ENCODE data around the gene ALG3. TPM values are rescaled to one million over a fixed set of nuclear protein-coding genes. Genes with fewer than 3 reads are reported as not detected.

ALG3 gene
- total RNA-seq, 1 donor from 2014 or later, result 55.0 TPM

DNA sequence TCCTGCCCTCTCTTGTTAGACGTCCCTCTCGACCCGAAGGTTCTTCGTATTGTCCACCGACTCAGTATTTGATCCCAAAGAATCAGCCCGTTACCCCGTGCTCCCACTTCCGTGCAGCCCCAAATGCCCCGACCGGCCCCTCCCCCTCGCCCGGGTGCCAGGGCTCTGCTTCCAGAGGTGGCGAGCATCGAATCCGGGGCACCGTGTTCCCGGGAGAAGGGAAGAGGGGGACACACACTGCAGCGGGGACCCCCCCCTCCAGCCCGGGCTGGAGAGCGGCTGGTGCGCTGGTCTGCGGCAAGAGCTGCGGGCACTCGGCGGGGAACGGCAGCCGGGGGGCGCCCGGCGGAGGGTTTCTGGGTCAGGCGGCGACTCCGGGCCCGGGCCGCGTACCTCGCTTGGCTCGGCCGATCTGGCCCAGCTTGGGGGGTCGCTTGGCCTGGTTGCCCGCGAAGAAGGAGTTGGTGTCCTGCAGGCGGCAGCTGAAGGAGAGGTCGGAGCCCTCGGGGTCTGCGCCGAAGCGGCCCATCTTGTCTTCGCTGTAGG lies 12.0 kb upstream of the ALG3 start:
- DNase-seq (ENCODE audit: low read depth), result no peak

DNA sequence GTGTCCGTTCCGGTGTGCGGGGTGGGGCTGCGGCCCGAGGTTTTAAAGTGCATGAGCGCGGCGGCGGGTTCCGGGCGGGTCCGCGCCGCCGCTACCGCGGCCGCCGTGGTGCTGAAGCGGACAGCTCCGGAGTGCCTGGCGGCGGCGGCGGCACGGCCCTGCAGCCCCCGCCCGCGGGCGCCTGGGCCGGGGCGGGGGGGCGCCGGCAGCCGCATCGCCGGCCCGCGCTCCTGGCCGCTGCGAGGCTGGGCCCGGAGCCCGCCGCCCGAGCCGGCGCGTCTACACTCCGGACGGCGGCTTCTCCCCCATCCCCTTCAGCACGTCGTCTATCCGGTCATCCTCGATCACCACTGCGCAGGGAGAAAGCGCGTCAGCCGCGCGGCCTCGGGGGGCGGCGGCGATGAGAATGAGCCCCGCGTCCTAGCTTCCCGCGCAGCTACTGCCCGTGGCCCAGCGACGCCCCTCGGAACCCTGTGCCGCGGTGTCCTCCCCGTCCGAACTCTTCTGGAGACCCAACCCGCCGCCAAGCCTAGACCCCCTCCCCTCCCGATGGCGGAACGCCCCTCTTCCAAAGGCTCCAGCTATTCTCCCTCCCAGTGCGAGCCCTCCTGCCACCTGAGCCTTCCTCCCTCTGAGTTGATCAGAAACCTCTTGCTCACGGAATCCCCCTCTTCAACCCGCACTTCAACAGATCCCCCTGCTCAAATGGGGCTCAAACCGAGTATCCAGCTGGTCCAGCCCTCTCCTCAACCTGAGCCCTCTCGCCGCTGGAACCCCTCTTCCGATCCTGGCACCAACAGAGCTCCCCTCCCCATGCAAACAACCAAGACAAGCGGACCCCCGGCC lies 11.3 kb upstream of the ALG3 start:
- DNase-seq (ENCODE audit: low read depth), result peak; percentile 33

DNA sequence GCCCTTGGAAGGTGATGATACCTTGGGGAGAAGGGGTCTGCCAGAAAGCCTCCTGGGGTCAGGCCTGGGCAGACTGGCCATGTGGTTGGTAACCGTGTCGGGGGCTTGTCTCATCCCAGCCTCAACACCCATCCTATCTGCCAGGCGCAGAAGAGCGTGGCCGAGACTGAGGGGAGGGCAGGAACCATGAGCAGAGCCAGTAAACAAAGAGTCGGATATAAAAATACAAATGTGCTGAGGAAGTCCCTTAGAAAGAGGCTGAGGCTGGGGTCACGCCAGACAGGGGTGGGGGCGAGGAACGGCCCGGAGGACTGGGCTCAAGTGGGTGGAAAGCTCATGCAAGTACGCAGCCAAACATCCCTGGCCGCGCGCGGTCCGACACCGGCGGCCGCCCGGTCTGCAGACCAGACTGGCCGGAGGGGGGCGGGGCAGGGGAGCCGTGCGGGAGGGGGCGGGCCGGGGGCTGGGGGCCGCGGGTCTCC lies 10.7 kb upstream of the ALG3 start:
- DNase-seq (ENCODE audit: low read depth), result no peak

DNA sequence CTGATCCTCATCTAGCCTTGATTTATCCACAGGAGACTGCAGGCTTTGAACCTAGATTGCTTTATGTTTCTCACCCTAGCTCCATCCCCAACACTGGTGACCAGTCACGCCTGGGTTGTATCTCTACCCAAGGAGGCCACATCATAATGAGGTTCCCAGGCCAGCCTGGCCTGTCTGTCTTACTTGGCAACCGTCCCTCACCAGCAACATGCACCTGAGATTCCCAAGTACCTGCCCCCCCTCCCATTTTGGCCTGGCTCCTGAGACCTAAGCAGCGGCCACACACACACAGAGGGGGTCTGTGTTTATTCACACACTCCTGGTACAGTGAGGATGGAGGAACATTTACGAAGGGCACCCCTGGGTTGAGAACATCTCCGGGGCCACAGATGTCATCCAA lies 10.2 kb upstream of the ALG3 start:
- DNase-seq (ENCODE audit: low read depth), result no peak

DNA sequence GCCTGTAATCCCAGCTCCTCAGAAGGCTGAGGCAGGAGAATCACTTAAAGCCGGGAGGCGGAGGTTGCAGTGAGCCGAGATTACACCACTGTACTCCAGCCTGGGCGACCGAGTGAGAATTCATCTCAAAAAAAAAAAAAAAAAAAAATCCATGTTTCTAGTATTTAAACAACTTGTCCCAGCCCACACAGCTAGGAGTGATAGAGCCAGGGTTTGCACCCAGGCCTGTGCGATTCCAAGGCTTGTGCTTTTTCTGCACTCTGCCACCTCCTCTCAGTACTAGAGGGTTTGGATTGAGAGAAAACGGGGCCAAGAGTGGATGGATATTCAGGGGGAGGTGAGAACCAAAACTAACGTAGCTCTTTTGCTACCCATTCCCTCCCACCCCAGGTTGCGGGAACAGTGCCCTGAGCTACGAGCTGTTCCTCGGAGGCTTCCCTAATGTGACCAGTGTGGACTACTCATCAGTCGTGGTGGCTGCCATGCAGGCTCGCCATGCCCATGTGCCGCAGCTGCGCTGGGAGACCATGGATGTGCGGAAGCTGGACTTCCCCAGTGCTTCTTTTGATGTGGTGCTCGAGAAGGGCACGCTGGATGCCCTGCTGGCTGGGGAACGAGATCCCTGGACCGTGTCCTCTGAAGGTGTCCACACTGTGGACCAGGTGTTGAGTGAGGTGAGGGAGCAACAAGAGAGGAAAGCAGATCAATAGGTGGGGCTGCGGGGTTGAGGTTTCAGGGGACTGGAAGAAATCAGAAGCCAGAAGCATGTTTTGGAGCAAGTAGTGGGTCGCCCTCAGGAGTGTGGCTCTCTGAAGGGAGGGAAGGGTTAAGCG lies 8.5 kb upstream of the ALG3 start:
- no peak for DNase-seq (ENCODE audit: low read depth)

DNA sequence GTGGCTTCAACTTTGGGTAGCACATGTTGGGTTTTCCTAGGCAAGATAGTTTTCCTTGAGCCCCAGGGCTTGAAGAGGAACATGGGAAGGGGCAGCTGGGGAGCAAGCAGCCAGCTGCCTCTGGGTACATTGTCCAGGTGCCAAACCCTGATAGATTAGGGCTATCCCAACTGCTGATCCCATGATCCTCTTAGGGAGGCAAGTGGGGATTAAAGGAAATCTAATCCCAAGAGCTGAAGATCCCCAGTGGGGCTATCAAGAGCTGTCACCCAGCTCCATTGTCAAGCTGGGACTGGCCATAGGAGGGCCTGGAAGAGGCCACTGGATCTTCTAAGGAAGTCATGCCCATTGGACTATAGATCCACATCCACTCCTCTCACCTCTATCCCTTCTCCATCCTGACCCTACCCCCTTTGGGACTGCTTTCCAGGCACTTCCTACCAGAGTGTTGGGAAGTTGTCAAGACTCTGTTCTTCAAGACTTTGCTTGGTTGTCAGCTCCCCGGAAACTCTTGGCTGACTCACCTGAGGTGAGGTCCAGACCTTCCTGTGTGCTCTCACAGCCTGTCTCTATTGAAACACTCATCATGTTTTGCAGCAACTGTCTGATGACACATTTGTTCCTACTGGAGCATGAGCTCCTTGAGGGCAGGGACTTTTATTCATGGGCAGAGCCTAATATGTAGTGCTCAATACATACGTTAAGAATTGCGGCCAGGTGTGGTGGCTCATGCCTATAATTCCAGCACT lies 6.7 kb upstream of the ALG3 start:
- no peak for DNase-seq (ENCODE audit: low read depth)

DNA sequence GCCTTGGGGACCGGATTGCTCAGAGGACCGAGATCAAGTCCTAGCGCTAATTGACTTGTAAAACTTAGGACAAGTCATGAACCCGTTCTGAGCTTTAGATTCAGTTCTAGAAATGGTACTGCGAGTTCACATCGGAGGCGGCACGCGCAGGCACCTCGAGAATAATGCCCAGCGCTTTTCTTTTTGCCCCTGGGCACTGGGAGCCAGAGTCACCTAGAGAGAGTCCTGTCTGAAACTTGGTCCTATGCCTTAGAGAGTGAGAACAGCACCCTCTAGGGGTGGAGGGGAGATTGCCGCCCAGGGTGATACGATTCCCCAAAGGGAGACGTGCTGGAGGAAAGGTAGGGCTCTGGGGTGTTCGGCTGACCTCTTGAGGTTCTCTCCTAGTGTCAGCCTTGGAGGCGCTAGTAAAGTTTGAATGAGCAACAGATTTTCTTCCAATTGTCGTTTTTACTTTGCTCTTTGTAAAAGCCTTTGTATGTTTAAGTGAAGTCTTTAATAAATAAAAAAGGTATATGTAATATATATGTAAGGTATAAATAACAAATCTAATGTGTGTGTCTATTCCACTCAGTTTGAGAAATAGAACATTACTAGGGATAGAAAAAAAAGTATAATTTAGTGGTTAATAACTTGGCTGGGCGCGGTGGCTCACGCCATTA lies 1.5 kb upstream of the ALG3 start:
- DNase-seq (ENCODE audit: low read depth), result peak; percentile 93

DNA sequence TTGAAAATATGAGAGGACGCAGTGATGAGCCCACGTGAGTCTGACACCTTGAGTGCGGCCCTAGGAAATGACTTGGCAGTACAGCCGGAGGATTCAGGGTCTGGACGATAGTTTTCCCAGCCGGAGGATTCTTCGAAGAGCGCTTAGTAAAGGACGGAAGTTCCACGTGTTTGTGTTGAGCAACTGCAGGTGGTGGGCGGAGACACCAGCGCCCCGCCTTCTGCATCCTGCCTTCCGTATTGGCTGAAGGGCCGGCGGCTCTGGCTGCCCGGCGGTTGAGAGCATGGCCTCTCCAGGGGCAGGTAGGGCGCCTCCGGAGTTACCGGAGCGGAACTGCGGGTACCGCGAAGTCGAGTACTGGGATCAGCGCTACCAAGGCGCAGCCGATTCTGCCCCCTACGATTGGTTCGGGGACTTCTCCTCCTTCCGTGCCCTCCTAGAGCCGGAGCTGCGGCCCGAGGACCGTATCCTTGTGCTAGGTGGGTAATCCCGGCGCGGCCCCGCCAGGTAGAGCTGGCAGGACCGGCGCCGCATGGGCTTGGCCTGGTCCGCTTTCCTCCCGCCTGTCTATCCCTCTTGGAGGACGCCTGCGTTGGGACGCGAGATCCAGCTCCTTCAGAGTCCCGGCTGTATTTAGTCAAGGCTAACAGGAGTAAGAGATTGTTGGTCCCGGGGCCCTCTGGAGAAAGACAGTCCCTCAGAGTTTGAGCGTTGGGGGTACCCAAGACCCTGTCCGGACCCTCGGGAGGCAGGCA lies 827 bp upstream of the ALG3 start, which contains the start of gene EEF1AKMT4:
Gene EEF1AKMT4, plus strand, starts transcription at position 261 of the 755 bp plus-strand sequence. Its CDS starts 23 bp downstream, at position 284.
- DNase-seq (ENCODE audit: low read depth), result peak; percentile 97

DNA sequence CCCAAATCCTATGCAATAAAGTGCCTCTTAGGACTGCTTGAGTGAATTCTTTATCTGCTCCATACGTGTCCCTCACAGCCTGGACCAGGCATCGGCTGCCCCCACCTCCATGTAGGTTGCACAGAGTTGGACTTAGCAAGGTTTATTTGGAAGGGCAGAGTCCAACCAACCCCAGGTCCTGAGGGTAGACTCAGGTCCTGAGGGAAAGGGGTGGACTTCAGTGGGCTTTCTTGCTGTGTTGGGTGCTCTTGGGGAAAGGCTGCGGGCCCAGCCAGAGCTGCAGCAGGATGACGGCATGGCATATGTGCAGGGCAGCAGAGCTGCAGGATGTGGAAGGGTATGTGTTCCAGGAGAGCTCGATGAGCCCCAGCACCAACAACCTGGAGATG lies 6.5 kb downstream of the ALG3 start:
- DNase-seq (ENCODE audit: low read depth), result no peak

DNA sequence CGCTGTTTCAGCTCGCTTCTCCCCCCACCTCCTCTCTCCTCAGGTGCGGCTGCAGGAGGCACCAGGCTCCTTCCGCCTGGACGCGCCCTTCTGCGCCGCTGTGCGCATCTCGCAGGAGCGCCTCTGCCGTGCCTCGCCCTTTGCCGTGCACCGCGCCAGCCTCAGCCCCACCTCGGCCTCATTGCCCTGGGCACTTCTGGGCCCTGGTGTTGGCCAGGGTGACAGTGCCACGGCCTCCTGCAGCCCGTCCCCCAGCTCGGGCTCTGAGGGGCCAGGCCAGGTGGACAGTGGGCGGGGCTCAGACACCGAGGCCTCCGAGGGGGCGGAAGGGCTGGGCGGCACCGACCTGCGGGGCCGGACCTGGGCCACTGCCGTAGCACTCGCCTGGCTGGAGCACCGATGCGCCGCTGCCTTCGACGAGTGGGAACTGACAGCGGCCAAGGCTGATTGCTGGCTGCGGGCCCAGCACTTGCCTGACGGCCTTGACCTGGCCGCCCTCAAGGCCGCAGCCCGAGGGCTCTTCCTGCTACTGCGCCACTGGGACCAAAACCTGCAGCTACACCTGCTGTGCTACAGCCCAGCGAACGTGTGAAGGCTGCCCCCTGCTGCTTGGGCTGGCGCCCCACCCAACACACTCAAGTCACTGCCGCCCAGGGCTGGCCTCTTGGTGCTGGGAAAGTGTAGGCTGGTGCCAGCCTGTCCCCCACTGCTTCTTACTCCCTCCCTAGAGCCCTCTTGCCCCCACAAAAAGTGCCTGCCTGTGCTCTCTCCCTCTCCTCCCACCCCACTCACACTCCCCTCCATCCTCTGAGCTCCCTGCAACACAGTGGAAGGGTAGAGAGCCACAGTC lies 7.1 kb downstream of the ALG3 start:
- no peak for DNase-seq (ENCODE audit: low read depth)

DNA sequence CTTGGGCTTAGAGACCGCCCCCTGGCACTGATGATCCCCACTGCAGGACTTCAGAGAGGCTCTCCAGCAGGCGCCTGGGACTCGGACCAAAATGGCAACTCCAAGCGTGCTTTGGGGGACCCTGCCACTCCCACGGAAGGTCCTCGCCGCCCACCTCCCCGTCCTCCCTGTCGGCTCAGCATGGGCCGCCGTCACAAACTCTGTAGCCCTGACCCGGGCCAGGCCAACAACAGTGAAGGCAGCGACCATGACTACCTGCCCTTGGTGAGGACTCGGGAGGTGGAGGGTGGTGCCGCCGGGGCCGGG lies 7.7 kb downstream of the ALG3 start:
- no peak for DNase-seq (ENCODE audit: low read depth)

DNA sequence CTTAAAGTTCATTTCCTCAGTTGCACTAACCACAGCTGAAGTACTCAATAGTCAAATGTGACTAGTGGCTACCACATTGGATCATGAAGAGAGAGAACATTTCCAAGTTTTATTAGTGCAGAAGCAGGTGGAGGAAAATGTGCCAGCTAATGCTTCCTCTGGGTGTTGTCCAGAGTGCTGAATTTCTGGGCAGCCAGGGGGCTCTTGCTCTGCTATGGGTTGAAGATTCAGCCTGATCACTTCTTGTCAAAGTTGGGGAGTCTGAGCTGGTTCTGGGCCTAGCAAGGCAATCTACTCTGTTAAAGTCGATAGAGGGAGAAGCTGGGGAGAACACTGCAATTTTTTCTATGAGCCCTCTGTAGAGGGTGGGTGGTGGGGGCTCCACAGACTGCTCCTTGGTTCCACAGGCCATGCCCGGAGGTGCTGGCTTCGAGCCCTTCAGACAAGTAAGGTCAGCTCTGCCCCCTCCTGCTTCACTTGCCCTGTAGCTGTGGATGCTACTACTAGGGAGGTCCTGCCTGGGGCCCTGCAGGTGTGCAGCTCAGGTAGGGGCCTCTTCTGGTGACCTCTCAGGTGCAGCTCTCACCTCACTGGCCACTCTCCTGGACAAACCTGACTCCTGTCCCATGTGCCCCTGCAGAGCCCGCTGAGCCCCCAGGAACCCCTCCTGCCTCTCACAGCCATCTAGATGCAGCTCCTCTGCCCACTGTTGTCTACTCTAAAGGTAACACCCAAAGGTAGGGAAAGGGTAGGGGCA lies 8.2 kb downstream of the ALG3 start:
- DNase-seq (ENCODE audit: low read depth), result peak; percentile 70

DNA sequence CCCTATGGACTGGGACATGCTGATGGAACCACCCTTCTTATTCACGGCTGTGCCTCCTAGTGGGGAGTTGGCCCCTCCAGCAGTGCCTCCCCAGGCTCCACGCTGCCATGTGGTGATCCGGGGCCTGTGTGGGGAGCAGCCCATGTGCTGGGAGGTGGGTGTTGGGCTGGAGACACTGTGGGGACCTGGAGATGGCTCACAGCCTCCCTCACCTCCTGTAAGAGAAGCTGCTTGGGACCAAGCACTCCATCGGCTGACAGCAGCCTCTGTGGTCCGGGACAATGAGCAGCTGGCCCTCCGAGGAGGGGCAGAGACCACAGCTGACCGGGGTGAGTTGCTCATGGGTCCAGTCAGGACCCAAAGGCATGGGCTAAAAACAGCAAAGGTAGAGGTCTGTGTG lies 9.1 kb downstream of the ALG3 start:
- no peak for DNase-seq (ENCODE audit: low read depth)

DNA sequence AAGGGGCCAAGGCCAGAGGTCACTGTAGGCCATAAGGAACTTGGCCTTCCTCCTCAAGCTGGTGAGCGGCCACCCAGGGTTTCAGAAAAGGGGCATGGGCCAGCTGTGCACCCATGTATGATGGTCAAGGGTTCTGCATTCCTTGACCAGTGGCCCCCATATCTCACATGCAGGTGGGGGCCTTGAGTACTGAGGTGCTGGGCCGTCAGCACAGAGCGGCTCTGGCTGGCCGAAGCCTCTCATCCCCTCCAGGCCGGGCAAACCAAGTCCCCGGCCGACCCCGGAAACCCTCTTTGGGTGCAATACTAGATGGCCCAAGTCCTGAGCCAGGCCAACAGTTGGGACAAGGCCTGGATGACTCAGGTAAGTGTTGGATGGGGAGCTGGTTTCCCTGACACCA lies 9.5 kb downstream of the ALG3 start:
- no peak for DNase-seq (ENCODE audit: low read depth)

DNA sequence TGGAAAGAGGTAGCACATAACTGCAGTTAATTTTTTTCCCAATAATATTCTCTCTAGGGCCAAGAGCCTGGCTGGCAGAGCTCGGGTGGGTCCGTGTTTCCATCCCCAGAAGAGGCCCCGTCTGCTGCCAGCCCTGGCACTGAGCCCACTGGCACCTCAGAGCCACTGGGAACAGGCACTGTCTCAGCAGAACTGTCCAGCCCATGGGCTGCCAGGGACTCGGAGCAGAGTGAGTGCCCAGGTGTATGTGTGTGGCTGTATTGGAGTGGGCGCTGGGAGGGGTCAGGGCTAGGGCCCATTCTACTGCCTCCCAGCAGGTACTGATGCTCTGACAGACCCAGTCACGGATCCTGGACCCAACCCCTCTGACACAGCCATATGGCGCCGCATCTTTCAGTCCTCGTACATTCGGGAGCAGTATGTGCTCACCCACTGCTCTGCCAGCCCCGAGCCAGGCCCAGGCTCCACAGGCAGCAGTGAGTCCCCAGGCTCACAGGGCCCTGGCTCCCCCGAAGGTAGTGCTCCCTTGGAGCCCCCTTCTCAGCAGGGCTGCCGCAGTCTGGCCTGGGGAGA lies 10.4 kb downstream of the ALG3 start:
- DNase-seq (ENCODE audit: low read depth), result no peak

DNA sequence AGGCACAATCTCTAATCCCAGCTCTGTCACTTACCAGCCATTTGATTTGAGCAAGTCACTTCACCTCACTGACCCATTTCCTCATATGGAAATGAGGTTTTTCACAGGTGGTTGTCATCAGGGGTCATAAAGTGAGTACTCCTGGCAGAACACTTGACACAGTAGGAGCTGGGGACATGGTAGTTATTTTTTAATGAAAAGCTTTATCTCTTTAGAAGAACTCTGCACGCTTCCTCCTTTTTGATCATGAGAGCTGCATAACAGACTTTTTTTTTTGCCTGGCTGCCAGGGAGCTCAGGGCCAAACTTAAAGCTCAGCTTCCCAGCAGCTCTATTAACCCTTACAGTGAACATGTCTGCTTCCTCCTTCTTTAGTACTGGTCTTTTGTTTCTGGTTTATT lies 11.0 kb downstream of the ALG3 start:
- no peak for DNase-seq (ENCODE audit: low read depth)

DNA sequence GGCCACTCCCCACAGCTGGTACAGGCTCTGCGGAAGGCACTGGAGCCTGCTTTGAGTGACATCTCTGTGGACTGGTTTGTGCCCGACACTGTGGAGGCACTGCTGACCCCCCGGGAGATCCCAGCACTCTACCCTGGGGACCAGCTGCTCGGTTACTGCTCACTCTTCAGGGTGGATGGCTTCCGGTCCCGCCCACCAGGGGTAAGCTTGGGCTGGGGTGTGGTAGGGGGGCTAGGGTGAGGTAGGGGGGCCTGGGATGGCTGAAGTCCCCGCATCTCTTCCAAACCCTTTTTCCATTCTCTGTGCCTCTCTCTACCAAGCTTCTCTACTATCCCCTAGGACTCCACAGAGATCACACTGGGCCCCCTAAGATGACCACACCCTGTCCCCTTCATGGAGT lies 11.6 kb downstream of the ALG3 start:
- DNase-seq (ENCODE audit: low read depth), result no peak

DNA sequence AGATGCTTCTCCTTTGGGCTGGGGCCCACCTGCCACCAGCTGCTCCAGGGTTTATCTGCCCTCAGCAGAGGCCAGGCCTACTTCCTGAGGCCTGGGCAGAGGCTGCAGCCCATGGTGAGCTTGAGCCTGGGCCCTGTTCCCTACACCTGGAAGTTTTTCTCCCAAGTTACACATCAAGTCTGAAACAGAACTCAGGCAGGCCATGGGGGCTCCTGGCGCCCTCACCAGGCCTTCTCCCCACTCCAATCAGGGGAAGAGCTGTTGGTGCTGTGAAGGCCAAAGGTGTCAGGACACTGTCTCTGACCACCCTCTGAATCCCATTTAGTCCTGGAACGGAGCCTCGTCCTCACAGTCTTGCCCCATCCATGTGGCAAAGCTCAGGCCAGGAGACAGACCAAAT lies 12.1 kb downstream of the ALG3 start:
- no peak for DNase-seq (ENCODE audit: low read depth)
